ENCODE measurements around the gene WDR90. TPM values are rescaled to one million over a fixed set of nuclear protein-coding genes. Genes with fewer than 3 reads are reported as not detected.
A peak's percentile ranks its signal among the peaks of the same experiment; 100 is the strongest.

WDR90 gene
- total RNA-seq, 1 experiment from 2014 or later, result 68.2 TPM

DNA sequence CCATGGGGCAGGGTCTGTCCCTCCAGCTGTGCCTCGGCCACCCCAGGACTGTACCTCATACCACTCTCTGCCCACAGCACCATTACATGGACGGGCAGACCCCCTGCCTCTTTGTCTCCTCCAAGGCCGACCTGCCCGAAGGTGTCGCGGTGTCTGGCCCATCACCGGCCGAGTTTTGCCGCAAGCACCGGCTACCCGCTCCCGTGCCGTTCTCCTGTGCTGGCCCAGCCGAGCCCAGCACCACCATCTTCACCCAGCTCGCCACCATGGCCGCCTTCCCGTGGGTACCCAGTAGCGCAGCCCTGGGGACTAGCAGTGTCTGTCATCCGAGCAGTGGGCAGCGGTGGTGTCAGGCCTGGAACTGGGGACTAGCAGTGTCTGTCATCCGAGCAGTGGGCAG is 23.7 kb downstream of the WDR90 start:
- Histone ChIP-seq H3K4me2 (ENCODE audit: insufficient read depth, insufficient read length, low read length) (no peak overlapping the region), H3K4me1 (ENCODE audit: insufficient read depth, low read length) (no peaks in the 10 kb centered on the region), H3K79me2 (ENCODE audit: insufficient read depth, low read length) (no peaks in the 10 kb centered on the region; the same call in 1 of the 2 replicates), H3K9me3 (ENCODE audit: control insufficient read depth, low read depth, low read length) (no peaks in the 10 kb centered on the region), H3K27ac (ENCODE audit: insufficient read length, low read depth, low read length) (no peak overlapping the region), H2BK120ac (ENCODE audit: low read depth, low read length, poor library complexity, severe bottlenecking) (no peak overlapping the region), H3K23me2 (ENCODE audit: insufficient read length, low read depth, low read length, poor library complexity, severe bottlenecking) (peaks cover 6% of the 10 kb centered on the region), H4K8ac (replicated peaks; ENCODE audit: insufficient read length, low read depth, low read length) (no peak overlapping the region), H4K20me1 (ENCODE audit: control insufficient read depth, insufficient read depth, insufficient read length) (no peaks in the 10 kb centered on the region), H2BK20ac (ENCODE audit: low read depth, low read length, poor library complexity, severe bottlenecking) (no peak overlapping the region), H3K14ac (ENCODE audit: insufficient read depth, low read length) (no peak overlapping the region), H2AK5ac (ENCODE audit: insufficient read length, low read length) (no peak overlapping the region), H2BK5ac (ENCODE audit: insufficient read length, low read length) (no peak overlapping the region), H2AFZ (ENCODE audit: low read length) (no peak overlapping the region), H4K91ac (ENCODE audit: insufficient read length, low read depth, low read length) (no peak overlapping the region), H3K79me1 (ENCODE audit: insufficient read depth, low read depth, low read length, poor library complexity, severe bottlenecking) (no peaks in the 10 kb centered on the region), H4K5ac (ENCODE audit: insufficient read length, low read depth, low read length) (no peak overlapping the region), H3K23ac (ENCODE audit: insufficient read length, low read depth, low read length) (no peak overlapping the region), H3K4ac (ENCODE audit: low read depth, low read length) (no peak overlapping the region), H3K27me3 (ENCODE audit: insufficient read depth, low read length) (no peaks in the 10 kb centered on the region), H2BK15ac (ENCODE audit: low read depth, low read length) (no peak overlapping the region), H3K18ac (ENCODE audit: insufficient read length, low read depth, low read length) (no peak overlapping the region), H2BK12ac (ENCODE audit: insufficient read length, low read depth, low read length) (no peak overlapping the region), H3K56ac (ENCODE audit: insufficient read length, low read depth, low read length) (no peak overlapping the region), H3T11ph (ENCODE audit: low read length) (no peak overlapping the region), H3K9ac (ENCODE audit: extremely low read depth, insufficient read length, low read length) (no peak overlapping the region)
- peaks cover 11 to 15% of the 10 kb centered on the region in 2 experiments for H3K4me1 Mint-ChIP-seq
- peaks cover 11 to 27% (median 27%) of the 10 kb centered on the region in 3 experiments; a peak in 6 of 7 replicates for H3K36me3 Mint-ChIP-seq (ENCODE audit: insufficient read depth in 1 of 3, low read depth in 3 of 3)
- TF ChIP-seq, protein P1, sequence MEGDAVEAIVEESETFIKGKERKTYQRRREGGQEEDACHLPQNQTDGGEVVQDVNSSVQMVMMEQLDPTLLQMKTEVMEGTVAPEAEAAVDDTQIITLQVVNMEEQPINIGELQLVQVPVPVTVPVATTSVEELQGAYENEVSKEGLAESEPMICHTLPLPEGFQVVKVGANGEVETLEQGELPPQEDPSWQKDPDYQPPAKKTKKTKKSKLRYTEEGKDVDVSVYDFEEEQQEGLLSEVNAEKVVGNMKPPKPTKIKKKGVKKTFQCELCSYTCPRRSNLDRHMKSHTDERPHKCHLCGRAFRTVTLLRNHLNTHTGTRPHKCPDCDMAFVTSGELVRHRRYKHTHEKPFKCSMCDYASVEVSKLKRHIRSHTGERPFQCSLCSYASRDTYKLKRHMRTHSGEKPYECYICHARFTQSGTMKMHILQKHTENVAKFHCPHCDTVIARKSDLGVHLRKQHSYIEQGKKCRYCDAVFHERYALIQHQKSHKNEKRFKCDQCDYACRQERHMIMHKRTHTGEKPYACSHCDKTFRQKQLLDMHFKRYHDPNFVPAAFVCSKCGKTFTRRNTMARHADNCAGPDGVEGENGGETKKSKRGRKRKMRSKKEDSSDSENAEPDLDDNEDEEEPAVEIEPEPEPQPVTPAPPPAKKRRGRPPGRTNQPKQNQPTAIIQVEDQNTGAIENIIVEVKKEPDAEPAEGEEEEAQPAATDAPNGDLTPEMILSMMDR (conservative IDR thresholded peaks at IDR 0.05), result no peak
- peaks cover 3% of the 10 kb centered on the region; the same call in 1 of the 2 replicates for H3K27me3 Mint-ChIP-seq (ENCODE audit: low read depth)
- 0 out of 7 replicates have a peak overlapping the region, but pooled peaks of 1 of the 3 experiments have one; percentile 61 for H3K27ac Mint-ChIP-seq
- peak overlapping the region in 1 of 2 experiments; percentile 40; a peak in 1 of 5 replicates for H3K4me3 Mint-ChIP-seq
- no peaks in the 10 kb centered on the region for H3K9me3 Mint-ChIP-seq
- WGBS (ENCODE audit: extremely low coverage, insufficient read length, low lambda C conversion rate), result no CpG with 5 or more reads among the region's 21 CpGs
- no peak for DNase-seq
